ENCODE measurements around the gene ENO4.

The ENO4 gene

DNA sequence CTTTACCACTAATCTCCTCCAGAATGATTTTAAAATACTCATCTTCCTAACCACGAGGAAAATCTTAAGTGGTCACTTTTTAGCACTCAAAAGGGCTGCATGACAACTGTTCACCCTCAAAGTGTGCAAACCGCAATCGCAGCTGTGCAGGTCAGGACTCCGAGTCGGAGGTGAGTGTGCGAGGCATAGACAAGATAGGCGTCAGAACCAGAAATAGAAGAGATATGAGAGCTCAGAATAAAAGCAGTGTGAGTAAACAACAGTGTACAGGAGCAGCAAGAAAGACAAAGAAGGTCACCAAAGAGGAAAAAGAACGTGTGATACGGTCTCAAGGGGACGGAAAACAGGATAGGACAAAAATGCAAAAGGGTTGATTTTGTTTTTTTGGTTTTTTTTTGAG is 17.5 kb upstream of the ENO4 start:
- Histone ChIP-seq H3K9ac (ENCODE audit: low read length) (no peak overlapping the region), H3K9me3 (ENCODE audit: control insufficient read depth, low read depth, low read length) (no peaks in the 10 kb centered on the region), H3K4me1 (ENCODE audit: control insufficient read depth, low read depth, low read length) (peaks cover 40% of the 10 kb centered on the region), H3K36me3 (ENCODE audit: control insufficient read depth, low read depth, low read length) (no peaks in the 10 kb centered on the region), H3K27ac (ENCODE audit: low read length) (no peak overlapping the region), H3K4me3 (ENCODE audit: low read length) (no peak overlapping the region), H3K27me3 (ENCODE audit: control insufficient read depth, insufficient read depth, low read length) (peaks cover 14% of the 10 kb centered on the region)

DNA sequence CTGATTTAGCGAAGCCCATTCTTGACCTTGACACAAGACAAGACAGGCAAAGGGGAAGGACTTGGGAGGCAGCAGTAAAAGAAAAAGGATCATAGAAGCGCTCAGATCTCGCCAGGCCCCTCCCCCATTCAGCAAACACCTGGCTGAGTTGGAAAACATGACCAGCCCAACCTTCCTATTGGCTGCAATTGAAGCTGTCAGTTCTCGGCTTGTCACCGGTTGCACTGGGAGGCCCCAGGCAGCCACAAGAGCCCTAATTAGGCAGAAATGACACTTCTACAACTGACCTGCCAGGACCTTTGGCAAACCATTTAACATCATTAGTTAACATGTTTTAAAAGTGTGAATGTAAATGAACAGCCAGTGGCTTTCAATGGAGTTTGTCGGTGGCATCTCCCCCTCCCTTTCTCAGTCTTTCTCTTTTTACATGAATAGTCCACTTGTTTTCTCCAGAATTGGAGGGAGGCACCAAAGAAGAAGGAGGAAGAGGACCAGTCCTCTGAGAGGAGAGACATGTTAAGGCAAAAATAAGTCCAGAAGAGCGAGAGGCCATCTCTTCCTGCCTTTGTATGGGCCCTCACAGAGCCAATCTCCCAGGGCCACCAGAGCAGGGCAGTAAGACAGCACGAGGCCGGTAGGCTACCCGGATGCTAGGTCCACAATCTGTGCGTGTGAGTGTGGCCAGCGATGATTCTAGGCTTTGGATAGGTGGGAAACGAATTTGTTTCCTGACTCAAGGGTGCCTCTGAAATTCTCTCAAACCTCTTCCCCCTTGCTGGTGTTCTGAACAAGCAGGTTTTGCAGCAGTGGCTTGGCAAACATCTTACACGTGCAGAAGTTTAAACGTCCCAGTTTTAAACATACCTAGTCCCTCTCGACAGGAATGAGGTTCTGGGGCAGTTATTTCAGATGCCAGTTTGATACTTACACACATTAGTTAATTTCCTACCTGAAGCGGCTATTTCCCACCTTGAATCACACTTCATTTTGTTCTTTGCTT is 15.0 kb upstream of the ENO4 start:
- Histone ChIP-seq H3K4me1 (ENCODE audit: control insufficient read depth, low read depth, low read length) (peaks cover 55% of the 10 kb centered on the region), H3K9me3 (ENCODE audit: control insufficient read depth, low read depth, low read length) (no peaks in the 10 kb centered on the region), H3K27me3 (ENCODE audit: control insufficient read depth, insufficient read depth, low read length) (peaks cover 14% of the 10 kb centered on the region), H3K36me3 (ENCODE audit: control insufficient read depth, low read depth, low read length) (no peaks in the 10 kb centered on the region), H3K9ac (ENCODE audit: low read length) (no peak overlapping the region), H3K27ac (ENCODE audit: low read length) (no peak overlapping the region), H3K4me3 (ENCODE audit: low read length) (no peak overlapping the region)

DNA sequence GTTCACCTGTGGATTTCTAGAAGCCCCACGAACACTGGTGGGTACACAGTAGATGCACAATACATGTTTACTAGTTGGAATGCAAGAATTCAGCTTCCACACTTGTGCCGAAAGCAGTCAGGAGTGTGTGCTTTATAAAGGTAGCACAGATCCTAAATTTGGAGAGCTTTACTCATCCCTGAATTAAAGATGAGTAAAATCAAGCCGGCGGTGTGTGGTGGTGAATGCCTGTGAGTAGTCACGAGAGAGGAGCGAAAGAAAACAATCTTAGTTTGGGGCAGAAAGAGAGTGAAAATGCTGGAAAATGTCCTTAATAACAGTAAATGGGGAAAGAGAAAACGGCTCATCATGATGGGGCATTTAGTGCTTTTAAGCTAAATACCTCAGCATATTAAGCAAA is 13.6 kb upstream of the ENO4 start:
- Histone ChIP-seq H3K27ac (ENCODE audit: low read length) (no peak overlapping the region), H3K9me3 (ENCODE audit: control insufficient read depth, low read depth, low read length) (no peaks in the 10 kb centered on the region), H3K4me3 (ENCODE audit: low read length) (peak overlapping the region; percentile 36), H3K27me3 (ENCODE audit: control insufficient read depth, insufficient read depth, low read length) (peaks cover 14% of the 10 kb centered on the region), H3K36me3 (ENCODE audit: control insufficient read depth, low read depth, low read length) (no peaks in the 10 kb centered on the region), H3K4me1 (ENCODE audit: control insufficient read depth, low read depth, low read length) (peaks cover 63% of the 10 kb centered on the region), H3K9ac (ENCODE audit: low read length) (peak overlapping the region; percentile 3)

GRCh38 chr10:116836083-116836482 is 13.2 kb upstream of the ENO4 start:
- no peaks in the 10 kb centered on the region for H3K9me3 ChIP-seq (ENCODE audit: control insufficient read depth, low read depth, low read length)
- H3K4me3 ChIP-seq (ENCODE audit: low read length): peak overlapping the region; percentile 36
- peak overlapping the region; percentile 3 for H3K9ac ChIP-seq (ENCODE audit: low read length)
- H3K4me1 ChIP-seq (ENCODE audit: control insufficient read depth, low read depth, low read length): peaks cover 65% of the 10 kb centered on the region
- H3K27me3 ChIP-seq (ENCODE audit: control insufficient read depth, insufficient read depth, low read length): peaks cover 14% of the 10 kb centered on the region
- no peak overlapping the region for H3K27ac ChIP-seq (ENCODE audit: low read length)
- H3K36me3 ChIP-seq (ENCODE audit: control insufficient read depth, low read depth, low read length): no peaks in the 10 kb centered on the region

DNA sequence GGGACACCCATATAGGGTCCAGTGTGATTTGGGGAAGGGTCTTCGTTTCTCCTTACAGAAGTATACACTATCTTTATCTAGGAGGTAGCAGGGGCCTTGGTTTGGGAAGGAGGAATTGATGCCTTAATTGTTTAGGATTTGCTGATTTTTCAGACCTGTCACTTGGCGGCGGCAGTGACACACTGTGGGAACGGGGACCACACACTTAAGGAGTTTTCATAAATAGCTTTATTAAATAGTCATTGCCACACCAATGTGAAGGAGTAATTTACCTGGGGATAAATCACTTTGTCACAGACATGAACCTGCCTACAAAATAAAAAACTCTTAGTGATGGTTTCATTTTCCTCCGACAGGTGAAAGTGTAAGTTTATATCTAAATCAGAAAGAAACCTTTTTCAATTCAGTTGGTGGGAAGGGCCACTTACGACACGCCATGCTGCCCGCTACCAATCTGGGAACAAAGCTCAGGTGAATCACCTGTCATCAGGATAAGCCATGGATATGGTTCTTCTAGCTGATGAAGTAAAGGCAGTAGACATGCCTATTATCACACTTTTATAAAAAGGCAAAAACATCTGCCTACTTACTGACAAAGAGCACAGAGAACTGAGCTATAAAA is 12.3 kb upstream of the ENO4 start:
- H3K9ac ChIP-seq (ENCODE audit: low read length): no peak overlapping the region
- no peaks in the 10 kb centered on the region for H3K36me3 ChIP-seq (ENCODE audit: control insufficient read depth, low read depth, low read length)
- no peak overlapping the region for H3K27ac ChIP-seq (ENCODE audit: low read length)
- peak overlapping the region; percentile 36 for H3K4me3 ChIP-seq (ENCODE audit: low read length)
- H3K4me1 ChIP-seq (ENCODE audit: control insufficient read depth, low read depth, low read length): peaks cover 65% of the 10 kb centered on the region
- peaks cover 14% of the 10 kb centered on the region for H3K27me3 ChIP-seq (ENCODE audit: control insufficient read depth, insufficient read depth, low read length)
- no peaks in the 10 kb centered on the region for H3K9me3 ChIP-seq (ENCODE audit: control insufficient read depth, low read depth, low read length)

- Histone ChIP-seq H3K27ac (ENCODE audit: low read length) (no peak overlapping the region), H3K27me3 (ENCODE audit: control insufficient read depth, insufficient read depth, low read length) (peaks cover 14% of the 10 kb centered on the region), H3K9me3 (ENCODE audit: control insufficient read depth, low read depth, low read length) (no peaks in the 10 kb centered on the region), H3K36me3 (ENCODE audit: control insufficient read depth, low read depth, low read length) (no peaks in the 10 kb centered on the region), H3K4me3 (ENCODE audit: low read length) (no peak overlapping the region), H3K9ac (ENCODE audit: low read length) (no peak overlapping the region), H3K4me1 (ENCODE audit: control insufficient read depth, low read depth, low read length) (peaks cover 62% of the 10 kb centered on the region)
Measured at GRCh38 chr10:116838143-116838725, 11.1 kb upstream of the ENO4 start.

GRCh38 chr10:116840389-116841075 is 8.8 kb upstream of the ENO4 start:
- Histone ChIP-seq H3K9me3 (ENCODE audit: control insufficient read depth, low read depth, low read length) (no peaks in the 10 kb centered on the region), H3K4me1 (ENCODE audit: control insufficient read depth, low read depth, low read length) (peaks cover 44% of the 10 kb centered on the region), H3K9ac (ENCODE audit: low read length) (no peak overlapping the region), H3K27ac (ENCODE audit: low read length) (no peak overlapping the region), H3K4me3 (ENCODE audit: low read length) (no peak overlapping the region), H3K27me3 (ENCODE audit: control insufficient read depth, insufficient read depth, low read length) (peaks cover 1% of the 10 kb centered on the region), H3K36me3 (ENCODE audit: control insufficient read depth, low read depth, low read length) (no peaks in the 10 kb centered on the region)

- H3K9me3 ChIP-seq (ENCODE audit: control insufficient read depth, low read depth, low read length): no peaks in the 10 kb centered on the region
- peaks cover 8% of the 10 kb centered on the region for H3K27me3 ChIP-seq (ENCODE audit: control insufficient read depth, insufficient read depth, low read length)
- H3K36me3 ChIP-seq (ENCODE audit: control insufficient read depth, low read depth, low read length): no peaks in the 10 kb centered on the region
- H3K4me3 ChIP-seq (ENCODE audit: low read length): no peak overlapping the region
- no peak overlapping the region for H3K27ac ChIP-seq (ENCODE audit: low read length)
- no peak overlapping the region for H3K9ac ChIP-seq (ENCODE audit: low read length)
- H3K4me1 ChIP-seq (ENCODE audit: control insufficient read depth, low read depth, low read length): peaks cover 23% of the 10 kb centered on the region
Measured at GRCh38 chr10:116845823-116846222, 3.5 kb upstream of the ENO4 start.

DNA sequence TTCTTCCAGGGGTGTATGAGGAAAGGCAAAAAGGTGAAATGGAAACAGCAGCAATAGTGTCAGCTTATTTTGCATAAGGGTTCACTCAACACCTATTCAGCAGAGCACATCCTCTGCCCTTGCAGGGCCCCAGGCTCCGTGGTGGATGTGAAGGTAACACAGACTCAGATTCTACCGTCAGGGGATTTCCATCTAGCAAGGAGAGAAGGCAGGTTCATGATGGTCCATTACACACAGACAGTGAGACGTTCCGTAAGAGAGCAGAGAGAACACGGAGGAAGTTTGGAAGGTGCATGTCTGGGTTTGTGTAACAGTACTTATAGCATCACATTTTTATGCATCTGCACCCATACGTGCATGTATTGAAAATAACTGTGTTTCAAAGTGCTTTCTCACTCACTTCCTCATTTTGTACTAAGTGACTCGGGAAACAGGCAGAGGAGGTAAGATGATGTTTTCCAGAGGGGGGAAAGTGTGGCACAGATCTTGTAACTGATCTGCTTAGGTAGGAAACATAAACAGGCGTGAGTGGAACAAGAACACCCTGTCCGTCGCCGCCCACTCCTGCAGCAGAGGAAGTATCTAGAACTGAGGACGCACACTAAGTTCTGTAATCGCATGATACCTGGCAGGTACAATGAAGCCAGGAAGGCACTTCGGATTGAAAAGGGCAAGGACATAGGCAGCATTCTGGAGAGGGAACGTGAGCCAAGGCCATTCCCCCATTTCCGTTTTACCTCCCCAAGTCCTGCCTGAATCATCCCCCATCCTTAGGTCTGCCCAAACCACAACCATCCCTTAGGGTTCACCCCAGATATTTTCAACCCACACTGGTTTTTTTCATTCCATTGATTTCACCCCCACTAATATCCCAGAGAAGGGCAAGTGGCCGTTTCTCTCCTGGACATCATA is 1.0 kb upstream of the ENO4 start:
- Histone ChIP-seq H3K4me3 (ENCODE audit: low read length) (peak overlapping the region; percentile 87), H3K9me3 (ENCODE audit: control insufficient read depth, low read depth, low read length) (no peaks in the 10 kb centered on the region), H3K27me3 (ENCODE audit: control insufficient read depth, insufficient read depth, low read length) (peaks cover 15% of the 10 kb centered on the region), H3K27ac (ENCODE audit: low read length) (no peak overlapping the region), H3K4me1 (ENCODE audit: control insufficient read depth, low read depth, low read length) (peaks cover 21% of the 10 kb centered on the region), H3K9ac (ENCODE audit: low read length) (peak overlapping the region; percentile 77), H3K36me3 (ENCODE audit: control insufficient read depth, low read depth, low read length) (no peaks in the 10 kb centered on the region)

GRCh38 chr10:116848944-116849247 is 403 bp upstream of the ENO4 start:
- peak overlapping the region; percentile 77 for H3K9ac ChIP-seq (ENCODE audit: low read length)
- no peaks in the 10 kb centered on the region for H3K9me3 ChIP-seq (ENCODE audit: control insufficient read depth, low read depth, low read length)
- H3K4me3 ChIP-seq (ENCODE audit: low read length): peak overlapping the region; percentile 87
- peaks cover 21% of the 10 kb centered on the region for H3K4me1 ChIP-seq (ENCODE audit: control insufficient read depth, low read depth, low read length)
- H3K36me3 ChIP-seq (ENCODE audit: control insufficient read depth, low read depth, low read length): no peaks in the 10 kb centered on the region
- H3K27me3 ChIP-seq (ENCODE audit: control insufficient read depth, insufficient read depth, low read length): peaks cover 15% of the 10 kb centered on the region
- H3K27ac ChIP-seq (ENCODE audit: low read length): no peak overlapping the region
